Mesenchymal stem cell (in vitro differentiated cells and primary cell): ENCODE data around the gene RBMS1.

ENCODE experiments used
- DNase-seq: peaks from one replicate; pipeline ENCODE4 v3.0.0-alpha.2; 2013
- H2AFZ ChIP-seq: one replicate; pipeline ENCODE4 v1.6.1; 2013; ENCODE audit warnings: low read depth, mild to moderate bottlenecking, control low read depth, inconsistent platforms, low read length, moderate library complexity
- H2AK5ac ChIP-seq: 2 replicates; pipeline ENCODE4 v1.6.1; 2013; ENCODE audit warnings: low read length, moderate library complexity, mild to moderate bottlenecking, inconsistent platforms; ENCODE audit not compliant: severe bottlenecking
- H2BK120ac ChIP-seq: one replicate; pipeline ENCODE4 v1.6.1; 2013; ENCODE audit warnings: low read depth, mild to moderate bottlenecking, inconsistent platforms, low read length, moderate library complexity
- H2BK12ac ChIP-seq, 2 experiments: one replicate each; pipeline ENCODE4 v1.6.1; 2013; ENCODE audit warnings: inconsistent platforms in 2 of 2, low read length in 2 of 2, mild to moderate bottlenecking in 2 of 2, moderate library complexity in 2 of 2, control low read depth in 1 of 2
- H2BK15ac ChIP-seq: one replicate; pipeline ENCODE4 v1.6.1; 2013; ENCODE audit warnings: mild to moderate bottlenecking, low read depth, inconsistent platforms; ENCODE audit not compliant: poor library complexity, severe bottlenecking
- H2BK5ac ChIP-seq: 2 replicates; pipeline ENCODE4 v1.6.1; 2013; ENCODE audit warnings: low read depth, mild to moderate bottlenecking, low read length, control low read depth, inconsistent platforms; ENCODE audit not compliant: poor library complexity, severe bottlenecking
- H3K14ac ChIP-seq, 2 experiments: one replicate each; pipeline ENCODE4 v1.6.1; 2013; ENCODE audit warnings: inconsistent platforms in 2 of 2, low read length in 2 of 2, control low read depth in 1 of 2, mild to moderate bottlenecking in 1 of 2, moderate library complexity in 1 of 2
- H3K18ac ChIP-seq, 2 experiments: one replicate each; pipeline ENCODE4 v1.6.1; 2013; ENCODE audit warnings: inconsistent platforms in 2 of 2, low read length in 2 of 2, control low read depth in 1 of 2, low read depth in 1 of 2, mild to moderate bottlenecking in 1 of 2
- H3K23ac ChIP-seq, 2 experiments: one replicate each; pipeline ENCODE4 v1.6.1; 2013; ENCODE audit warnings: inconsistent platforms in 2 of 2, low read length in 2 of 2, mild to moderate bottlenecking in 2 of 2, moderate library complexity in 2 of 2, control low read depth in 1 of 2
- H3K27ac ChIP-seq: 2 replicates; pipeline ENCODE4 v1.5.1; 2013; ENCODE audit warnings: mild to moderate bottlenecking, moderate library complexity, low read length, control low read depth, inconsistent platforms; ENCODE audit not compliant: poor library complexity, severe bottlenecking
- H3K27me3 ChIP-seq, 2 experiments: 2 replicates each; pipeline versions ENCODE4 v1.6.1 to v1.7.0; 2013; ENCODE audit warnings: low read length in 2 of 2, mild to moderate bottlenecking in 2 of 2, moderate library complexity in 2 of 2, control low read depth in 1 of 2, inconsistent platforms in 1 of 2; ENCODE audit not compliant: control insufficient read depth in 1 of 2, insufficient read depth in 1 of 2
- H3K36me3 ChIP-seq, 2 experiments: 2 replicates each; pipeline versions ENCODE4 v1.6.1 to v1.7.0; 2013; ENCODE audit warnings: low read length in 2 of 2, control low read depth in 1 of 2, inconsistent platforms in 1 of 2, low read depth in 1 of 2, mild to moderate bottlenecking in 1 of 2; ENCODE audit not compliant: insufficient read depth in 2 of 2, control insufficient read depth in 1 of 2
- H3K4ac ChIP-seq, 2 experiments: one replicate each; pipeline ENCODE4 v1.6.1; 2013; ENCODE audit warnings: inconsistent platforms in 2 of 2, low read length in 2 of 2, mild to moderate bottlenecking in 2 of 2, moderate library complexity in 2 of 2, control low read depth in 1 of 2, low read depth in 1 of 2
- H3K4me1 ChIP-seq: 2 replicates; pipeline ENCODE4 v1.6.1; 2013; ENCODE audit warnings: low read depth, low read length, control low read depth; ENCODE audit not compliant: control insufficient read depth, insufficient read depth
- H3K4me2 ChIP-seq: 2 replicates; pipeline ENCODE4 v1.6.1; 2013; ENCODE audit warnings: low read length, mild to moderate bottlenecking, inconsistent platforms; ENCODE audit not compliant: poor library complexity, severe bottlenecking
- H3K4me3 ChIP-seq, 2 experiments: 2 replicates each; pipeline versions ENCODE4 v1.5.1 to v1.7.0; 2013; ENCODE audit warnings: low read length in 2 of 2, mild to moderate bottlenecking in 2 of 2, control low read depth in 1 of 2, low read depth in 1 of 2; ENCODE audit not compliant: insufficient read depth in 1 of 2
- H3K79me1 ChIP-seq: replicated peaks from 2 replicates; pipeline ENCODE4 v1.6.1; 2013; ENCODE audit warnings: mild to moderate bottlenecking, control low read depth, low read length, inconsistent platforms; ENCODE audit not compliant: poor library complexity, severe bottlenecking
- H3K9ac ChIP-seq: 2 replicates; pipeline ENCODE4 v1.7.0; 2013; ENCODE audit warnings: mild to moderate bottlenecking, low read length, moderate library complexity
- H3K9me3 ChIP-seq: 2 replicates; pipeline ENCODE4 v1.7.0; 2013; ENCODE audit warnings: mild to moderate bottlenecking, low read length; ENCODE audit not compliant: control insufficient read depth
- H4K8ac ChIP-seq: one replicate; pipeline ENCODE4 v1.6.1; 2013; ENCODE audit warnings: inconsistent platforms, mild to moderate bottlenecking, low read length, moderate library complexity
- H4K91ac ChIP-seq: one replicate; pipeline ENCODE4 v1.6.1; 2013; ENCODE audit warnings: mild to moderate bottlenecking, low read length, inconsistent platforms
- WGBS: methylation state at CpG from one replicate; pipeline ENCODE4 v1.1.7; 2013; ENCODE audit warnings: mixed read lengths; 5-methylcytosine and 5-hydroxymethylcytosine counted together

RBMS1 gene

DNA sequence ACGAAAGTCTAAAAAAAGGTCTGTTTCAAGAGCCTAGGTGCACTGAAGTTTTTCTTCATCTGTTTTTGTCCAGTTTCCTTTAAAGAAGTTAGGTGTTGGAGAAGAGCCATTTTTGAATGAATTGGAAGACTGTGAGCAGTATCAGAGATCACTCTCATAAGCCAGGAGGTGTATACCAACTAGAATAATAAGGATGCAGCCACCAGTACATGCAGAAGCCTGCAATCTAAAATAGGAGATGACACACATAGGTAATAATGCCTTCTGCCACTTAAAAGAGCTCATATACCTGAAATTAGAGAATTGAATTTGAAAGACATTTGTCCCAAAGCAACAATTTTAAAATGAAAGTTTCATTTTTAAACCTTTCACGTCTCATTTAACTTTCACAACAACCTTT lies 81.7 kb downstream of the RBMS1 start:
- H2AK5ac ChIP-seq: no peak overlapping the region
- H3K23ac ChIP-seq: no peak overlapping the region

DNA sequence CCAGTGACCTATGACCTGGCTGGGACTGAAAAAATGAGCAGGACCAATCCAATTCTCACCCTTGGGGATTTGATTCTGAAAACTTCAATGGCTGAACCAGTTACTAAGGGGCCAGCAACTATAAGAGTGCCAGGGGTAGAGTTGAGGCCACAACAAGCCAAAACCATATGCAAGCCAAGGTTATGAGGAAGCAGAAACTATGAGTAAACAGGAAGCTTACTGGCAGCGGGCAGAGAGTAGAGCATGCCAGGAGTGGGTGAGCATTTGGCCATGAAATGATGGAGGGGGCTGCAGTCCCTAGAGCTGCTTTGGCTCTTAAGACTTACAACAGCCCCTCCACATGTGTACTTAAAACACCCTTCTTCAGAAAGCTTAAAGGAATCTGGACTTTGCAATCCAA lies 82.4 kb downstream of the RBMS1 start:
- H2BK120ac ChIP-seq: no peak overlapping the region
- DNase-seq: peak; percentile 61
- no peaks in the 10 kb centered on the region for H3K9me3 ChIP-seq
- H3K79me1 ChIP-seq: peaks cover 1% of the 10 kb centered on the region
- peaks cover 7% of the 10 kb centered on the region for H3K4me1 ChIP-seq
- no peaks in the 10 kb centered on the region for H3K36me3 ChIP-seq
- peak overlapping the region; percentile 31 for H3K9ac ChIP-seq
- H3K4me3 ChIP-seq: no peak overlapping the region
- WGBS: 0% methylated on average over 1 of the region's 1 CpG
- peak overlapping the region in 1 of 2 experiments; percentile 76 for H3K18ac ChIP-seq
- no peak overlapping the region for H3K4me2 ChIP-seq
- H2AK5ac ChIP-seq: no peak overlapping the region
- no peak overlapping the region for H2BK5ac ChIP-seq
- H3K23ac ChIP-seq: no peak overlapping the region
- no peak overlapping the region for H4K91ac ChIP-seq
- H3K27ac ChIP-seq: no peak overlapping the region
- peak overlapping the region; percentile 2 for H2BK15ac ChIP-seq
- H3K27me3 ChIP-seq: no peaks in the 10 kb centered on the region
- H4K8ac ChIP-seq: no peak overlapping the region
- H3K14ac ChIP-seq: no peak overlapping the region
- peak overlapping the region in 1 of 2 experiments; percentile 57 for H2BK12ac ChIP-seq
- no peak overlapping the region for H2AFZ ChIP-seq
- peak overlapping the region in 1 of 2 experiments; percentile 19 for H3K4ac ChIP-seq

More for the DNA sequence above, 81.7 kb downstream of the RBMS1 start:
- no peak overlapping the region for H2AFZ ChIP-seq
- no peak overlapping the region for H3K14ac ChIP-seq
- WGBS: 95% methylated on average over 1 of the region's 2 CpGs
- no peaks in the 10 kb centered on the region for H3K9me3 ChIP-seq
- H3K4me1 ChIP-seq: peaks cover 7% of the 10 kb centered on the region
- H4K91ac ChIP-seq: no peak overlapping the region
- H3K18ac ChIP-seq: no peak overlapping the region
- peak overlapping the region; percentile 31 for H3K9ac ChIP-seq
- H3K4me2 ChIP-seq: no peak overlapping the region
- H2BK5ac ChIP-seq: no peak overlapping the region
- no peak overlapping the region for H3K27ac ChIP-seq
- no peak overlapping the region for H2BK12ac ChIP-seq
- H2BK15ac ChIP-seq: no peak overlapping the region
- no peak overlapping the region for H3K4me3 ChIP-seq
- no peaks in the 10 kb centered on the region for H3K27me3 ChIP-seq
- H3K36me3 ChIP-seq: no peaks in the 10 kb centered on the region
- peaks cover 4% of the 10 kb centered on the region for H3K79me1 ChIP-seq
- no peak overlapping the region for H3K4ac ChIP-seq
- H4K8ac ChIP-seq: no peak overlapping the region
- no peak overlapping the region for H2BK120ac ChIP-seq
- DNase-seq: no peak

DNA sequence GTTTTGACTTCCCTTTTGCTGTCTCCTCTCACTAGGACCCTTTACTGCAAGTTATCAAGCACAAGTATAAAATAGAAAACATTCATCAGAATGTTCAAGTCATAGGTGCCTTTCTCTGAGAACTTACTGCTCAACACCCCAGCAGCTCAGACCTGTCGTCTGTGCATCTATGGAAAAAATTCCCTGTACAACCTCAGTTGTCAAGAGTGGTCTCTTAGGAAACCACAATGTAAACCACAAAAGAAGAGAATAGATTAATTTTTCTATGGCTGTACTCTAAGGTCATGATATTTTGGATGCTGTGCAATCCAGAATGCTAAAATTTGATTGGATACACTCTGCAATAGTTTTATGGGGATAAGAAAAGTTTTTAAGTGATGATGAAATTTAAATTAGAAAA lies 84.1 kb downstream of the RBMS1 start:
- no peaks in the 10 kb centered on the region for H3K9me3 ChIP-seq
- 11% methylated on average over 1 of the region's 1 CpG for WGBS

DNA sequence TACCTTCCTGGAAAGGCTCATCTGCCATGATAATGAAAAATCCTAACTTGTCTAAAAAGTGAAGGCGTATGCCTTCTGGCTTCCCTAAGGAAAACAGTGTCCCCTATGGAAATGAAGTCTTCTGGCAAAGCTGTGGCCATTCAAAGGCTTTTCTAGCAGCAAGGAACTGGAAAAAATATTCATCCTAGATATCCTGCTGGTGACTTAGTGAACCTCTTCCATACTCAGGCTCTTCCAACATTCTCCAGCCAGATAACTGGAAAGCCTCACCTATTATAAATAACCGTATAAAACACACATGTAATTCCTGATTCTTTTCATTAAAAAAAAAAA lies 84.7 kb downstream of the RBMS1 start:
- no peak overlapping the region for H2BK5ac ChIP-seq
- peak; percentile 67 for DNase-seq
- H3K4me3 ChIP-seq: peak overlapping the region in 1 of 2 experiments; percentile 75
- H2BK120ac ChIP-seq: no peak overlapping the region
- H3K27ac ChIP-seq: peak overlapping the region; percentile 92
- no peak overlapping the region for H3K23ac ChIP-seq
- peak overlapping the region; percentile 66 for H3K4me2 ChIP-seq
- no peak overlapping the region for H3K18ac ChIP-seq
- no peak overlapping the region for H2AFZ ChIP-seq
- H4K91ac ChIP-seq: no peak overlapping the region
- H3K79me1 ChIP-seq: peaks cover 1% of the 10 kb centered on the region
- no peak overlapping the region for H3K14ac ChIP-seq
- peak overlapping the region; percentile 93 for H3K9ac ChIP-seq
- no peaks in the 10 kb centered on the region for H3K27me3 ChIP-seq
- H2BK15ac ChIP-seq: no peak overlapping the region
- 80% methylated on average over 2 of the region's 2 CpGs for WGBS
- peaks cover 9% of the 10 kb centered on the region for H3K4me1 ChIP-seq
- peaks cover 0 to 10% of the 10 kb centered on the region in 2 experiments for H3K36me3 ChIP-seq
- H4K8ac ChIP-seq: no peak overlapping the region
- no peak overlapping the region for H2AK5ac ChIP-seq
- no peak overlapping the region for H2BK12ac ChIP-seq
- H3K9me3 ChIP-seq: no peaks in the 10 kb centered on the region
- H3K4ac ChIP-seq: no peak overlapping the region

More for the DNA sequence above, 84.1 kb downstream of the RBMS1 start:
- Histone ChIP-seq H4K91ac (no peak overlapping the region), H2BK15ac (no peak overlapping the region), H2AFZ (no peak overlapping the region), H3K9ac (peak overlapping the region; percentile 93), H3K36me3 (peaks cover 0 to 5% of the 10 kb centered on the region in 2 experiments), H3K4me3 (no peak overlapping the region), H3K4me1 (peaks cover 7% of the 10 kb centered on the region), H3K27ac (peak overlapping the region; percentile 33), H3K4me2 (no peak overlapping the region), H2BK12ac (no peak overlapping the region), H2AK5ac (no peak overlapping the region), H3K23ac (no peak overlapping the region), H2BK120ac (no peak overlapping the region), H3K18ac (no peak overlapping the region), H4K8ac (no peak overlapping the region), H2BK5ac (no peak overlapping the region), H3K27me3 (no peaks in the 10 kb centered on the region), H3K79me1 (peaks cover 1% of the 10 kb centered on the region), H3K14ac (no peak overlapping the region), H3K4ac (no peak overlapping the region)
- DNase-seq: peak; percentile 64
